A549 treated with DMSO at 1 μM for 4 hours (cell line): ENCODE data around the gene FIG4. TPM values are rescaled to one million over a fixed set of nuclear protein-coding genes. Genes with fewer than 3 reads are reported as not detected.

Source experiments
- total RNA-seq: library from RNA; stranded (reverse); fragments of 200-300 nt; extraction: Qiagen RNA extraction; gene quantifications from 5 replicates; pipeline ENCODE4 v1.2.3, GENCODE V29; 2022; ENCODE audit warnings: low read depth

The FIG4 gene
- 3.9 to 5.0 TPM (median 4.3 TPM) in 5 replicates for total RNA-seq

DNA sequence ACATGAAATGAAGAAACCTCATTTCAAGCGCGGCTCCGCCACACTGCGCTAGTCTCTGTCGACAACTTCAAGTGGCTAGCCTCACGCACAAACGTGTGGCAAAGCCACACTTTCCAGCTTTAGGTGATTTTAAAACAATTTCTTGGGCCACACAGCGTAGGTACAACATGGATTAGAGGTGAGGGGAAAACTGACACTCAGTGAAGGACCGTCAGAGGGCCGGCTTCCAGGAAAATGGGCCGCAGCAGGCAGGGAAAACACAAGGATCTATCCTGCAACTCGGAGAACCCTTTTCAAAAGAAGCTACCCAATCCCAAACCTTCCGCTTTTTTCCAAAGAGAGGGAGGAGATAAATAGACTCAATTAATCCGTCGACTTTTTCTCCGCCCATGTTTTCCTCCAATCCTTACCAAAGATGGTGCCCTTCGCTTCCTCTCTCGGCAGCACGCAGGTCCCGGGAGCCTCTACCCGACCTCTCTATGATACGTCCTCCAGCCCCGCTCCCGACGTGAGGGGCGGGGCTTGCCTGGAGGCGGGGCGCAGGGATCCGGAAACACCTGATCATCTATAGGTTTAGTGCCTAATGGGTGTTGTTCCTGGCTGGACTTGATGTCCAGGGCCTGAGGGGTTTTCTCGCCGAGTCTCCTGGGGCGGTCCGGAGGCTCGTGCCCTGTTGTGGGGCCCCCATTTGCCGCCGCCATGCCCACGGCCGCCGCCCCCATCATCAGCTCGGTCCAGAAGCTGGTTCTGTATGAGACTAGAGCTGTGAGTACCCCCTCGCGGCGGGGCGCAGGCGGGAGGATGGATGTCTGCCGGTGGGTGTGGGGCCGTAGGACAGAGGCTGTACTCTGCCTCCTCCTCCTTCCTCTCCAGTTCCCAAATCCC is at the start of gene FIG4, which contains the start of gene AK9:
Gene FIG4, plus strand, starts transcription at position 560 of the 885 bp plus-strand sequence. Its CDS starts 140 bp downstream, at position 700.
Gene AK9, minus strand, starts transcription at position 466 of the 885 bp plus-strand sequence. CDS start 15,457 bp downstream, outside the sequence.

Other genes starting within 250 kb of the FIG4 start
- 8.8 to 14.0 TPM (median 13.5 TPM) in 5 replicates for gene MICAL1, start 235.5 kb upstream of the FIG4 start, total RNA-seq
- gene ZBTB24, start 208.1 kb upstream of the FIG4 start, total RNA-seq: 4.1 to 5.0 TPM (median 4.9 TPM) in 5 replicates
- gene AK9, start 94 bp upstream of the FIG4 start, total RNA-seq: 0.94 to 1.8 TPM (median 1.2 TPM) in 5 replicates